Stimulated activated CD4-positive, alpha-beta T cell treated with anti-CD3 and anti-CD28 coated beads, Interleukin-2, amount 100 ng/mL, for 24 hours (primary cell): ENCODE data around the gene POR.
A peak's percentile ranks its signal among the peaks of the same experiment; 100 is the strongest.

Experiments used
- DNase-seq, 2 donors: peaks; one replicate each; pipeline ENCODE4 v3.0.0-alpha.2; 2020

The POR gene

DNA sequence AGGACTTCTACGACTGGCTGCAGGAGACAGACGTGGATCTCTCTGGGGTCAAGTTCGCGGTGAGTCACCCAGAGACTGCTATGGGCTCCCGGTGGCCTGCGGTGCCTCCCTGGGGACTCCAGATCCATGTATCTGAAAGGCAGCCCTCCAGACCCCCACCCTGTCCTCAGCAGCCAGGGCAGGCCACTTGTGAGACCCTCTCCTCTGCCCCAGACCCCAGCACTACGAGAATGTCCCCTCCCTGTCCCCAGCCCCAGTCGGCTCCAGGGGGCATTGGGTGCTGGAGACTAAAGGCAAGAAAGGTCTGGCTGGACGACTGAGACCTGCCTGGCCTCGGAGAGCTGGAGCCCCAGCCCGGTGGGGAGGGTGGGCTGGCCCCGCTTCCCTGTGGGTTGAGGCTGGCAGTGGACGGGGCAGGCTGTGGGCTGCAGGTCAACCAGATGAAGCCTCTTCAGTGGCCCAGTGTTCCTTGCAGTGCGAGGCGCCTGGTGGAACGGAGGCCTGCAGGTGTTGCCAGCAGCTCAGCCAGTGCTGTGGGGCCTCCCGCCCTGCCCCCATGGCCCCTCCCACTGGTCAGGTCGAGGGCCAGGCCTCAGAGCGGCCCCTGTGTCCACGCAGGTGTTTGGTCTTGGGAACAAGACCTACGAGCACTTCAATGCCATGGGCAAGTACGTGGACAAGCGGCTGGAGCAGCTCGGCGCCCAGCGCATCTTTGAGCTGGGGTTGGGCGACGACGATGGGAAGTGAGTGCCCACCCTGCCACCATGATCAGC, 65.7 kb downstream of the POR start:
- DNase-seq: no peak

DNA sequence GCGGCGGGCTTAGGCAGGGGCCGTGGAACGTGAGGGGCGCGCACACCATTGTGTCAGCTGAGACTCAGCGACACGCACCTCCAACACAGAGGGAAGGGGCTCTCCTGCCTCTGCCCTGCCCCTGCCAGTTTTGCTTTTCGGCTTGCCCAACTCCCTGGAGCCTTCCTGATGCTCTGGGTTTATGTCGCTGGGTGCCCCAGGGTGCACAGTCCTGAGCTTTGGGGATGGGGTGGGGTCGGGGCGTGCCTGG, 66.2 kb downstream of the POR start:
- no peak for DNase-seq

DNA sequence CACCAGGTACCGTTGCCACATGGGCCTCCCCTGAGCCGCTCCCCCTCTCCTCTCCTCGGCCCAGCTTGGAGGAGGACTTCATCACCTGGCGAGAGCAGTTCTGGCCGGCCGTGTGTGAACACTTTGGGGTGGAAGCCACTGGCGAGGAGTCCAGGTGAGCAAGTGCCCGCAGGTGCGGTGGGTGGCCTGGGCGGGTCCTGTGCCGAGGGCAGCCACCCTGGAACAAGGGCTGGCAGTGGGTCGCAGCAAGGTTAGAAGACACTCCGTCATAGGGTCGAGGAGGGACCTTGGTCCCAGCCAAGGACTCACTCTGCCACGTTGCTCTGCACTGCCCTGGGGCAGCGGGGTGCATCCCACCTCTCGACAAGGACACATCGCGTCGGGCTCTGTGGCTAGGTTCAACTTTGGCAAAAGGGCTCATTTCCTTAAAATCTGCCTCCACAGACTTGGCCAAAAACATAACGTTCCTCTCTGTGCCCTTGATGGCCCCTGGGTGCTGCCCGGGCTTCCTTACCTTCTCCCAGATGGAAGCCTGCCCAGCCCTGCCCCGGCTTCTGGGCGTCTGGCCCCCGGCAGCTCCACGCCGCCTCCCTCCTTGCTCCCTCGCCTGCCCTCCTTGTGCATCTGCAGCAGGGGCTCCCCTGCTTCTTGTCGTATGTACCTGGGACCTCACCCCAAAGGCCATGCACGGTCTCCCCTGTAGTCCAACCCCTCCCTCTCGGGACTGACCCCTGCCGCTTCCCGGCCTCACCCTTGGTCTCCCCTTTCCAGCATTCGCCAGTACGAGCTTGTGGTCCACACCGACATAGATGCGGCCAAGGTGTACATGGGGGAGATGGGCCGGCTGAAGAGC, 66.7 kb downstream of the POR start:
- DNase-seq: no peak

DNA sequence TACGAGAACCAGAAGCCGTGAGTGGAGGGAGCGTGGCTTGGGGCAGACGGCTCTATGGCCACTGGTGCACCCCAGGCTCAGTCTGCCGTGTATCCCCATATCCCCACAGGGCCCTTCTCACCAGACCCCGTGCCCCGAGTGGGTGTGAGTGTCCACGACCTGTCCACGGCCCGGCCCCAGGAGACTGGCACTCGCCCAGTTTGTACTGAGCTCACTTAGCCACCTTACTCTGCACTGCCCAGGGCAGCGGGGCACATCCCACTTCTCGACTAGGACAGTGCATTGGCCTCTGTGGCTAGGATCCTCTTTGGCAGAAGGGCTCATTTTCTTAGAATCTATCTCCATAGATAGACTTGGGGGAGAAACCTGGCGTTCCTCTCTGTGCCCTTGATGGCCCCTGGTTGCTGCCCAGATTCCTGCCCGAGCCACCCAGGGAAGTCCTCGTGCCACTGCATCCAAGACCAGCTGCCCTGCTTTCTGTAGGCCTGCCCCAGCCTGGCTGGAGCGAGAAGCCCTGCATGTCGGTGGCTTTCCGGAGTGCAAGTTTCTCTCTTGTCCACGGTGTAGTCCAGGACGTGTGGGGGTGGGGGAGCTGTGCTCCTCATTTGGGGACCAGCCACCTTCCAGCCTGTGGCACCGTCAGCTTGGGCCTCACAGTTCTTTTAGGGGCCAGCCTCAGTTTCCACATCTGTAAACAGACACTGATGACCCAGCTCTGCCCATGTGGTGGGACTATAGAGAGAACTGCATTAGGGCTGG, 67.5 kb downstream of the POR start:
- DNase-seq: no peak

DNA sequence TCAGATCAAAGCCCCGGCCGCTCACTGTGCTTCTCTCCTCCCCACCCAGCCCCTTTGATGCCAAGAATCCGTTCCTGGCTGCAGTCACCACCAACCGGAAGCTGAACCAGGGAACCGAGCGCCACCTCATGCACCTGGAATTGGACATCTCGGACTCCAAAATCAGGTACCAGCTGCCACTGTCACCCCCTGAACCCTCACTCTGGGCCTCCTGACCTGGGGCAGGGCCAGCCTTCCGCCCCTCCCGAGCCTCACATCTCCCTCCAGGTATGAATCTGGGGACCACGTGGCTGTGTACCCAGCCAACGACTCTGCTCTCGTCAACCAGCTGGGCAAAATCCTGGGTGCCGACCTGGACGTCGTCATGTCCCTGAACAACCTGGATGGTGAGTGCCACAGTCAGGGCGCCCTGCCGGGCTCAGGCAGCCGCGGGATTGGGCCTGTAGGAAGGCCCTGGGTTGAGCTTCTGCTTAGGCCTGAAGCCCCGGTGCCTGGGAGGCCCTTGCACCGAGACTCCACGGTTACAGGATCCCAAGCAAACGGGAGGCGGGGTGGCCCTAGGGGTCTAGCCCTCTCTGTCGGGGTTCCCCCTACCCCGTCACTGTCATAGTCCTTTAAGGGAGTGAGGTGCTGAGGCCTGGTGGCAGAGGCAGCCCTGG, 68.6 kb downstream of the POR start:
- no peak for DNase-seq

DNA sequence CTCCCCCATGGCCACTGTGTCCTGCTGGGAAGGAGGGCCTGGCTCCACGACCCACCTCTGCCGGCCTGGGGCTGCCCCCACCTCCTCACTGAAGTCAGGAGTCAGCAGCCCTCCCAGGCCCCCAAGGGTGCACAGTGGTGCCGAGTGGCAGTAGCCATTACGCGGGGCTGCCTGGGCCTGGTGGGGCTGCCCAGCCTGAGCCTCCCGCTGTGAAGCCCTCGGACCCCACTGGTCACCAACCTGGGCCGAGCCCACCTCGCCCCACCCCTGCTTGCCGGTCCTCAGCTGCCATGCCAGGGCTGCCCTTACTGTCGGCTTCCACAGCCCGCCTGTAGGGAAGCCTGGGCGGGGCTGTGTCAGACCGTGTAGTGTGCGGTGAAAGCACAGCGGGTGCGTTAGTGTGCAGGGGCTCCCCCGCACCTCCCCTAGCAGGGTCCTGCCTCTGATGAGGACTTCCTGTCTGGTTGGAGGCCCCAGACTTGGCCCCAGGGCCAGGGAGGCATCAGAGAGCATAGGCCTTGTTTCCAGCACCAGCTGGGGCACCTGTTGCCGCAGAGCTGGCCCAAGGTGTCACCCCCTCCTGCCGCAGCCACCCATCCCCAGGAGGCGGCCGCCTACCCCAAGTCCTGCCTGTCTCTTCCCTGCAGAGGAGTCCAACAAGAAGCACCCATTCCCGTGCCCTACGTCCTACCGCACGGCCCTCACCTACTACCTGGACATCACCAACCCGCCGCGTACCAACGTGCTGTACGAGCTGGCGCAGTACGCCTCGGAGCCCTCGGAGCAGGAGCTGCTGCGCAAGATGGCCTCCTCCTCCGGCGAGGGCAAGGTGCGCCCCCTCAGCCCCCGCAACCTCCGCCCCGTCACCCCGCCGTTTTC, 69.4 kb downstream of the POR start:
- DNase-seq: no peak

DNA sequence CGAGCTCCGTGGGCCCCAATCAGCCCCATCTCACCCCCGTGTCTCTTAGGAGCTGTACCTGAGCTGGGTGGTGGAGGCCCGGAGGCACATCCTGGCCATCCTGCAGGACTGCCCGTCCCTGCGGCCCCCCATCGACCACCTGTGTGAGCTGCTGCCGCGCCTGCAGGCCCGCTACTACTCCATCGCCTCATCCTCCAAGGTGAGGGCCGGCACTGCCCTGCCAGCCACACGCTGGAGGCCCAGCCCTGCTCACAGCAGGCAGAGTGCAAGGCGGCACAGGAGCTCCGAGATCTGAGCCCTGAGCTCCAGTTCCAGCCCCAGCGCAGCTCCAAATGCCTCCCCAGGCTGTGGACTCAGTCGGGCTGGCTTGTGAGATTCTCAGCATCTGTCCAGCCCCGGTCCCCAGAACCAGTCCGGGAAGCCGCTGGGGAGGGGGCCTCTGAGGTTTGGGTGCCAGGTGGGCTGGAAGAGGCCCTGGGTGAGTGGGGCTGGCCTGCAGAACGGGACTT, 70.1 kb downstream of the POR start:
- DNase-seq: no peak

DNA sequence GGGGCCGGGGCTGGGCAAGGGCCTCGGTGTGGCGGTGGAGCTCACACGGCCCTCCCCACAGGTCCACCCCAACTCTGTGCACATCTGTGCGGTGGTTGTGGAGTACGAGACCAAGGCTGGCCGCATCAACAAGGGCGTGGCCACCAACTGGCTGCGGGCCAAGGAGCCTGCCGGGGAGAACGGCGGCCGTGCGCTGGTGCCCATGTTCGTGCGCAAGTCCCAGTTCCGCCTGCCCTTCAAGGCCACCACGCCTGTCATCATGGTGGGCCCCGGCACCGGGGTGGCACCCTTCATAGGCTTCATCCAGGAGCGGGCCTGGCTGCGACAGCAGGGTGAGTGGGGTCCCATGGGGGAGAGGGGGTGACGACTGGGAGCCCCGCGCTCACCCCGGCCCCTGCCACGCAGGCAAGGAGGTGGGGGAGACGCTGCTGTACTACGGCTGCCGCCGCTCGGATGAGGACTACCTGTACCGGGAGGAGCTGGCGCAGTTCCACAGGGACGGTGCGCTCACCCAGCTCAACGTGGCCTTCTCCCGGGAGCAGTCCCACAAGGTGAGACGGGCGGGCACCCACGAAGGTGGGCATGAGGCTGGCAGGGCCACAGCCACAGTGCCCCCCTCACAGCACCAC, 70.7 kb downstream of the POR start:
- no peak for DNase-seq

DNA sequence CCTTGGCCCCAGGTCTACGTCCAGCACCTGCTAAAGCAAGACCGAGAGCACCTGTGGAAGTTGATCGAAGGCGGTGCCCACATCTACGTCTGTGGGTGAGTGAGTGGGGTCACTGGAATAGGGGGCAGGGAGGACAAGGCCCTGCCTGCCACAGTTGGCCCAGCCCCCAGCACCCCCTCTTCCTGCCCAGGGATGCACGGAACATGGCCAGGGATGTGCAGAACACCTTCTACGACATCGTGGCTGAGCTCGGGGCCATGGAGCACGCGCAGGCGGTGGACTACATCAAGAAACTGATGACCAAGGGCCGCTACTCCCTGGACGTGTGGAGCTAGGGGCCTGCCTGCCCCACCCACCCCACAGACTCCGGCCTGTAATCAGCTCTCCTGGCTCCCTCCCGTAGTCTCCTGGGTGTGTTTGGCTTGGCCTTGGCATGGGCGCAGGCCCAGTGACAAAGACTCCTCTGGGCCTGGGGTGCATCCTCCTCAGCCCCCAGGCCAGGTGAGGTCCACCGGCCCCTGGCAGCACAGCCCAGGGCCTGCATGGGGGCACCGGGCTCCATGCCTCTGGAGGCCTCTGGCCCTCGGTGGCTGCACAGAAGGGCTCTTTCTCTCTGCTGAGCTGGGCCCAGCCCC, 71.3 kb downstream of the POR start:
- DNase-seq: no peak

DNA sequence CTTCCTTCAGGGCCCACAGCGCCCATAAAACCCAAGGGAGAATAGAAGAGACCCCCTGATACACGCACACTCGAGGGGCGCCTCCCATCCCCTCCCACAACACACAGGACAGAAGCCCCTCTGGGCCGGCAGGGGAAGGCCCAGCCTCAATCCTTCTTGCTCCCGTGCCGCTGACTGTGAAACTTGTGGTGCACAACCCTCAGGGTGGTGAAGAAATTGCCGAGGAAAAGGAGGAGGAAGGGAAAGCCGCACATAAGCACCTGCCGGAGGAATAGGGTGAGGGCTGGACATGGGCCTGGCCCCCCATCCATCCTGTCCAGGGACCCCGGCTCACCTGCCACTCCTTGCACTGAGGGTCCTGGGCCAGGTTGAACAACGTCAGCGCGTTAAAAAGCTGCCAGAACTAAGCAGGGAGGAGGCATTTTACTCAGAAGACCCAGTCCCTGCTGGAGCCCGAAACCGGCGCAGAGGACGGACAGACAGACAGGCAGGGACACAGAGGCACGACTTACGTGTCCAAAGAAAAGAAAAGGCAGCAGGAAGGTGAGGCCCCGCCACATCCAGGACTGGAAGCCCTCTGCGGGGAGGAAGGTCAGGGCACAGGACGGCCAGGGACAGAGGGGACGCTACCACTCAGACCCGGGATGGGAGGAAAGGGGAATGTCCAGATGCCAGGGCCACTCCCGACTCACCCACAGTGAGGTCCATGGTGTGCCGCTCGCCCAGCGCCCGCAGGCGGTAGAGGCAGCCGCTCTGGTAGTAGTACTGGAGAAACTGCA, 72.3 kb downstream of the POR start:
- no peak for DNase-seq

DNA sequence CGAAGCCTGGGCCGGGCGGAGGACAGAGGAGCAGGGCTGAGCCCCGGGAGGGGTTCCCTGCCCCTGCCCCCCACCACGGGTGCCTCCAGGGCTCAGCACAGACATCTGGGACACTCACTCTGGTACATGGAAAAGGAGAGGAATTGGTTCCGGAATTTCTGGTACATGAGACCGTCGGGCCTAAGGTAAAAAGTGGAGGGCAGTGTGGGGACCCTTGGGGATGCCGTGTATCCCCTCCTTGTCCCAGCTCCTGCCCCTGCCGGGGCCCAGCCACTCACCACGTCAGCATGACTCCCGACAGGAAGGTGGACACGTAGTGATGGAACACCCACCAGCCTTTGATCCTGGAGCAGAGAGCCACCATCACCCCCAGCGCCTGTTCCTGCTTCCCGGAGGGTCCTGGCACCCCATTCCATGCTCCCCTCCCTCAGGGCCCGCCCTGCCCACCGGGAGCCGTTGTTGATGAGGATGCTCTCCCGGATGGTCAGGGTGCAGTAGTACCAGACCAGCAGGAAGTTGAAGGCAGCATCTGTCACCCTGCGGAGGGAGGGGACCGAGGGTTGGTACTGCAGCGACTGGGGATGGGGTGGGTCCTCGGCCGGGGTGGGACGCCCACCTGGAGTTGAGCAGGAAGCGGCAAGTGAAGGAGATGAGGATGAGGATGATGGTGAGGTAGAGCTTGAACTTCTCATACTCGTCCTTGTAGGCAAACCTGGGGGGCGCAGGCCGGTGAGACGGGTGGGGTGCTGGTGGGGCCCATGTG, 73.0 kb downstream of the POR start:
- no peak for DNase-seq

DNA sequence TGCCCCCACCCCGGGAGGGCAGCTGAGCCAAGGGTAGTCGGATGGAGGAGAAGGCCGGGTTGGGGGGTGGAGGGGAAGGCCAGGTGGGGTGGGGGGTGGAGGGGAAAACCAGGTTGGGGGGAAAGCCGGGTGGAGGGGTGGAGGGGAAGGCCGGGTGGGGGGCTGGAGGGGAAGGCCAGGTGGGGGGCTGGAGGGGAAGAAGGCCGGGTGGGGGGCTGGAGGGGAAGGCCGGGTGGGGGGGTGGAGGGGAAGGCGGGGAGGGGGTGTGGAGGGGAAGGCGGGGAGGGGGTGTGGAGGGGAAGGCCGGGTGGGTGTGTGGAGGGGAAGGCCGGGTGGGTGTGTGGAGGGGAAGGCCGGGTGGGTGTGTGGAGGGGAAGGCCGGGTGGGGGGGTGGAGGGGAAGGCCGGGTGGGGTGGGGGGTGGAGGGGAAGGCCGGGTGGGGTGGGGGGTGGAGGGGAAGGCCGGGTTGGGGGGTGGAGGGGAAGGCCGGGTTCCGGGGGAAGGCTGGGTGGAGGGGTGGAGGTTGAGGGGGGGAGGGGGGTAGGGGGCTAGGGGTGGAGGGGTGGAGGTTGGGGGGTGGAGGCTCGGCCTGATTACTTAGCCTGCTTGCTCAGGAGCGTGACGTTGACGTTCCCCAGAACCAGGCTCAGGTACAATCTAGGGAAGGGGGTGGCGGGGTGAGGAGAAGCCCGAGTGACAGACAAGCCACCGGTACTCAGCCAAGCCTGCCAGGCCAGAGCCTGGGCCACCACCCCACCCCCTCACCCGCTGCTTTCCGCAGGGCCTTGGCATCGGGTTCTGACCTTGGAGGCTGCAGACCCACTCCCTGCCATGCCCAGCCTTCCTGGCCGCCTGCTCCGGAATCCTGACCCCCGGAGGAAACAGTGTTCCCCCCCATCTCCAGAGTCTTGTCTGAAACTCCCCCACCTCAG, 73.9 kb downstream of the POR start:
- no peak for DNase-seq

DNA sequence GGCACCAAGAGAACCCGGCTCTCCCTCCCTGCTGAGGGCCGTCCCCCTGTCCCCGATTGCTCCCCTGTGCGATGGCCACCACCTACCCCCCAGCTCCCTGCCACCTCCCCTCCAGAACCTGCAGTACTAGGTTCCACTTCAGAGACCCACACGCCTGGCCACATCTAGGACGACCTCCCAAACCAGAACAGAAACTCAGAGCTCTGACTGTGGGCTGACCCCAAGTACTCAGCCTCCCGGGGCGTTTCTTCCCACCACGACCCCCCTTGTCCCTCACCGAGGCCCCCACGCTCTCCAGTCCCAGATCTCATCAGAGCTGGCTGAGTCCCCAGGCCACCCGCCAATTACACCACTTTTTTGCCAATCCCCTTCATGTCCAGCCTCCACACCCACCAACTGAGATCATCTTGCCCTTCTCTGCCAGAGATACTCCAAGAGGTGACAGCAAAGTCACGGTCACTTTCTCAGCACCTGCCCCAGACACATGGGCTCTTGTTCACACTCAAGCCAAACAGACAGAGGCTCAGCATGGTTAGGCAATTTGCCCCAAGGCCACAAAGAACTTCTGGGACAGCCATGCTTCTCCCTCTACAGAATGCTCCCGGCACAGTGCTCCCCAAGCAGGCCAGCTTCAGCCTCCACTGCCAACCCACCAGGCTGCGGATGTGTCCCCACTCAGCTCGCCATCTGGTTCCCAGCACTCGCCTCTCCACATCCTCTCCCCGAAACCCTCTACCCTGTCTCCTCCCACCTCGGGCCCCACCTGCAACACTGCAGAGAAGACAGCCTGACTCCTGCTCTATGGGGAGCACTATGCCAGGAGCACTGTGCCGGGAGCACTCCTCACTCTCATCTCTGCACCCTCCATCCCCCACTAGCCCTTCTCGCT, 74.8 kb downstream of the POR start:
- DNase-seq: no peak

DNA sequence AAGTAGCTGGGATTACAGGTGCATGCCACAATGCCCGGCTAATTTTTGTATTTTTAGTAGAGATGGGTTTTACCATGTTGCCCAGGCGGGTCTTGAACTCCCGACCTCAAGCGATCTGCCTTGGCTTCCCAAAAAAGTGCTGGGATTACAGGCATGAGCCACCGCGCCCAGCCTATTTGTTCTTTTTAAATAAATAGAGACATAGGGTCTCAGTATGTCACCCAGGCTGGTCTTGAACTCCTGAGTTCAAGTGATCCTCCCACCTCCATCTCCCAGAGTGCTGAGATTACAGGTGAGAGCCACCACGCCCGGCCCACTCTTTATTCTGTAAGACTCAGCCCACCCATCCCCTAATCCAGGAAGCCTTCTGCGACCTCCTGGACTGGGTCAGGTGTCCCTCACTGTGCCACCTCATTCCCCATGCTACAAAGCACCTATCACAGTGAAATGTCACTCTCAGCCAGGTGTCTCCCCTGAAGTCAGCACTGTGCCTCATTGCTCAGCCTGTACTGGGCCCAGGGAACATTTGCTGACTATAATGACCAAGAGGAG, 76.7 kb downstream of the POR start:
- DNase-seq: no peak

DNA sequence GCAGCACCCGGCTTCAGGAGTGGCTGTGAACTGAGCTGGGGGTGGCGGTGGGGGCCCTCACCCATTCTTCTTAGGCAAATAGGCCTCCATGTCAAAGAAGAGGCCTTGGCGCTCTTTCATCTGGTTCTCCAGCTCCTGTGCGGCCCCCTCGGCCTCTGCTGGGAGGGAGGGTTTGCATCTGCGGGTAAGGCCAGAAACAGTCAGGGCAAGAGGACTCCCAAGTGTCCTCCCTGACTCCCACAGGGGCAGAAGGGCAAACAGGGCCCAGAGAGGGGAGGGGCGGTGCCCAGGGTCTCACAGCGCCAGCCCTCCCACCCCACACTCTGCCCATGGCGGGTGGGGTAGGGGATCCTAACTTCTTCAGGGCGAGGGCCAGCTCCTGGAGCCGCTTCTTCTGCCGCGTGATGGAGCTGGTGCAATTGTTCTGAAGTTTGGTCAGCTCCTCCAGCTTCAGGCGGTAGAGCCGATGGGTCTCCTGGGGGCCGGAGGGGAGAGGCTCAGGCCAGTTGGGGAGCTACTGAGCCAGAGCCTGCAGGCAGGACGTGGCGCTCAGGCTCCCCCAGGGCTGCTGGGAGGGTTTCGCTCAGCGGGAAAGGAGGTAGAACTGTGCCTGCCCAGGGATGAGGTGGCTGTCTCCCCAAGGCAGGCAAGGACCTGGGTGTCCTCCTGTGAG, 77.3 kb downstream of the POR start:
- DNase-seq: no peak

DNA sequence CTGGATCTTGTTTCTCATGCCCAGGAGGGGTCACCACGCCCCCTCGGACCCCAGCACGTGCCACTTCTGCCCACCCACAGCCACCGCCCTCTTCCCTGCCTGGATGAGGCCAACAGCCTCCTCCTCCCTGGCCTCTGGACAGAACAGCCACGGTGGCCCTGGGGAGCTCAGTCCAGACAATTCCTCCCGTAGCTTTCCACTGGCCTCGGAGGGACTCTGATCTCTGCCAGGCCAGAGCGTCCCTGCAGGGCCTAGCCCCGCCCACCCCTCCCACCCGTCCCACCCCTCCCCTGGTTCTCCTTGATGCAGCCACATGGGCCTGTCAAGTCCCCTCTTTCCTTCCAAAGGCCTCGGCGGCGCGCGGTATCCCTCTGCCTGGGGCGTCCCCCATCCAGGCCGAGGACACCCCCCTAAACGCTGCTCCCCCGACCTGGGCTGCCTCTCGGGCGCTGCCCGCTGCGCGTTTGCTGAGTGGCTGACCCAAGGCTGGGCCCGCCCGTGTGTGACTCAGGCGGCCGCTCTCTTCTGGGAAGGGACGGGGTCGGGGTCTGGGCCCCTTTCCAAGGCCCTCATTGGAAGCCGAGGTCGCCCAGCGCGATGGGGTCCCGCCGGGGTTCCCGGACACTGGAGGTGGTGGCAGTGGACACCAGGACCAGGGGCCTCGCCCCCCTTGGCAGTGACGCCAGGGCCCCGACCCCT, 78.9 kb downstream of the POR start:
- DNase-seq: peak in 1 of 2 donors; percentile 13
